Measurements from ENCODE around the gene KSR2. TPM values are rescaled to one million over a fixed set of nuclear protein-coding genes. Genes with fewer than 3 reads are reported as not detected.

Gene KSR2
- 0.08 TPM in 2 replicates for total RNA-seq (2014; rRNA removed; shearing (Covaris generic))

DNA sequence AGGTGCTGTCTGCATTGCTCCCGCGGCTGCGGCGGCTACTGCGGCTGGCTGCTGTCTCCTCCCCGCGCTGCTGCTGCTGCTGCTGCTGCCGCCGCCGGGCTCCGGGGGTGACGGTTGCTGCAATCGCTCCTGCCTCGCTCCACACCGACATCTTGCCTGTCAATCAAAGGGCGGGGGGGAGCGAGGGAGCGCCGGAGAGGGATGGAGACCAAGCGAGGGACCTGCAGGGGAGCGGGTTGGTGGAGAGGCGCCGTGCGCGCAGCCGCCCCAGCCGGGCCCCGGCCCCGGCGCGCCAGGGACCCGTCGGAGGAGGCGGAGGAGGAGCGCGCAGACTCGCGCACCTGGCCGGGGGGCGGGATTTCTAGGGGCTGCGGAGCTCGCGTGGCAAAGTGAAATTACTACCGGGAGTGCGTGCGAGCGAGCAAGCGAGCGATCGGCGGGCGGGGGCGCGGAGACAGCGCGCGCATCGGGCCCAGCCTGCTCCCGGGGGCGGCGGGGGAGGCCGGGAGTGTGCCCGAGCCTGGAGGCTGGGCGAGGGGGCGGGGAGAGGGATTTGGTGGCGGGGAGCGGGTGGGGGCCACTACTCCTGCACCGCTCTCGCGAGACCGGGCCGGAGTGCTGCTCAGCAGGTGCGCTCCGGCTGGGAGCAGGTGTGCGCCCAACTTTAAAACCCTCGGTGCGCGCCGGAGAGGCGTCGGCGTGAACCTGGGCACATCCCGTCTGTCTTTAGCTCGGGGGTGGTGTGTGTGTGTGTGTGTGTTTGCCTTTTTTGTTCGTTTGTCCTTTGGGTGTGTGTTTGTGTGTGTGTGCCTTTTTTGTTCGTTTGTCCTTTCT is at the start of gene KSR2:
TSS of gene KSR2 (minus strand) at position 165 of the 834 bp plus-strand sequence. CDS start 735 bp downstream, outside the sequence.

GRCh38 chr12:118016424-118017264 is 47.9 kb upstream of the KSR2 start, which contains the start of gene RFC5:
RFC5 (plus strand) TSS chr12:118016703; CDS start chr12:118016828, 125 bp downstream.

Other genes with a start within 250 kb of the KSR2 start
- 58.3 and 76.0 TPM in 2 replicates for gene RFC5, start 47.7 kb upstream of the KSR2 start, total RNA-seq (2014; rRNA removed; shearing (Covaris generic))
- gene WSB2, start 92.2 kb upstream of the KSR2 start, total RNA-seq (2014; rRNA removed; shearing (Covaris generic)): 84.9 and 89.7 TPM in 2 replicates
- 19.3 and 25.7 TPM in 2 replicates for gene VSIG10, start 135.0 kb upstream of the KSR2 start, total RNA-seq (2014; rRNA removed; shearing (Covaris generic))
- gene PEBP1, start 167.1 kb upstream of the KSR2 start, total RNA-seq (2014; rRNA removed; shearing (Covaris generic)): 142 and 154 TPM in 2 replicates

Measured in A375 (cell line).